Mesendoderm (in vitro differentiated cells): Measurements from ENCODE around the gene CALN1.

Experiments used
- DNase-seq: peaks from one replicate; pipeline ENCODE4 v3.0.0; 2013
- H2AK5ac ChIP-seq: 2 replicates; pipeline ENCODE4 v1.6.1; 2013; ENCODE audit warnings: low read length, inconsistent platforms
- H2BK120ac ChIP-seq: 2 replicates; pipeline ENCODE4 v1.6.1; 2013; ENCODE audit warnings: low read depth, mild to moderate bottlenecking, low read length, moderate library complexity, mixed read lengths
- H2BK15ac ChIP-seq: replicated peaks from 2 replicates; pipeline ENCODE4 v1.6.1; 2013; ENCODE audit warnings: low read depth, mild to moderate bottlenecking, moderate library complexity
- H2BK5ac ChIP-seq: 2 replicates; pipeline ENCODE4 v1.6.1; 2013; ENCODE audit warnings: low read length, inconsistent platforms
- H3K18ac ChIP-seq: 2 replicates; pipeline ENCODE4 v1.6.1; 2013; ENCODE audit warnings: mild to moderate bottlenecking, low read length, mixed read lengths
- H3K23ac ChIP-seq: one replicate; pipeline ENCODE4 v1.6.1; 2013; ENCODE audit warnings: low read length
- H3K27ac ChIP-seq: 2 replicates; pipeline ENCODE4 v1.5.1; 2013; ENCODE audit warnings: low read depth, mild to moderate bottlenecking, inconsistent platforms, low read length, moderate library complexity
- H3K27me3 ChIP-seq: 2 replicates; pipeline ENCODE4 v1.6.1; 2013; ENCODE audit warnings: low read length, control low read depth, mild to moderate bottlenecking, inconsistent platforms; ENCODE audit not compliant: insufficient read depth, poor library complexity
- H3K36me3 ChIP-seq: 2 replicates; pipeline ENCODE4 v1.6.1; 2013; ENCODE audit warnings: low read length, inconsistent platforms; ENCODE audit not compliant: control insufficient read depth, insufficient read depth
- H3K4ac ChIP-seq: one replicate; pipeline ENCODE4 v1.6.1; 2013; ENCODE audit warnings: low read depth, mild to moderate bottlenecking, low read length, moderate library complexity
- H3K4me1 ChIP-seq: 2 replicates; pipeline ENCODE4 v1.6.1; 2013; ENCODE audit warnings: low read depth, low read length, inconsistent platforms; ENCODE audit not compliant: control insufficient read depth
- H3K4me2 ChIP-seq: 2 replicates; pipeline ENCODE4 v1.6.1; 2013; ENCODE audit warnings: low read length
- H3K4me3 ChIP-seq: 2 replicates; pipeline ENCODE4 v1.5.1; 2013; ENCODE audit warnings: mild to moderate bottlenecking, low read length
- H3K56ac ChIP-seq: one replicate; pipeline ENCODE4 v1.6.1; 2013; ENCODE audit warnings: low read length
- H3K79me1 ChIP-seq: 2 replicates; pipeline ENCODE4 v1.6.1; 2013; ENCODE audit warnings: low read length, inconsistent platforms
- H3K79me2 ChIP-seq: 2 replicates; pipeline ENCODE4 v1.6.1; 2013; ENCODE audit warnings: mild to moderate bottlenecking, low read length; ENCODE audit not compliant: control insufficient read depth, insufficient read depth
- H3K9ac ChIP-seq: 2 replicates; pipeline ENCODE4 v1.6.1; 2013; ENCODE audit warnings: low read length, inconsistent platforms
- H4K5ac ChIP-seq: one replicate; pipeline ENCODE4 v1.6.1; 2013; ENCODE audit warnings: low read length
- H4K8ac ChIP-seq: one replicate; pipeline ENCODE4 v1.6.1; 2013; ENCODE audit warnings: low read depth, mild to moderate bottlenecking, control low read depth, low read length, moderate library complexity
- WGBS: extraction: QIAGEN DNeasy Blood & Tissue Kit; methylation state at CpG from one replicate; pipeline ENCODE4 v1.1.7; 2013; ENCODE audit warnings: low lambda C conversion rate, missing lambda C conversion rate; ENCODE audit not compliant: insufficient coverage; ENCODE audit errors: extremely low coverage; 5-methylcytosine and 5-hydroxymethylcytosine counted together

Gene CALN1

GRCh38 chr7:72415586-72415985 is 3.4 kb upstream of the CALN1 start:
- H3K79me1 ChIP-seq: no peaks in the 10 kb centered on the region
- H2BK5ac ChIP-seq: no peak overlapping the region
- no peak for DNase-seq
- no peak overlapping the region for H3K4me3 ChIP-seq
- H3K23ac ChIP-seq: no peak overlapping the region
- no peaks in the 10 kb centered on the region for H3K79me2 ChIP-seq
- no peaks in the 10 kb centered on the region for H3K4me1 ChIP-seq
- H2AK5ac ChIP-seq: no peak overlapping the region
- no peaks in the 10 kb centered on the region for H3K36me3 ChIP-seq
- H2BK120ac ChIP-seq: no peak overlapping the region
- H3K56ac ChIP-seq: no peak overlapping the region
- H3K18ac ChIP-seq: no peak overlapping the region
- no peak overlapping the region for H4K5ac ChIP-seq
- no peak overlapping the region for H2BK15ac ChIP-seq
- H3K9ac ChIP-seq: no peak overlapping the region
- no peak overlapping the region for H3K4me2 ChIP-seq
- no peak overlapping the region for H4K8ac ChIP-seq
- no CpG with 5 or more reads among the region's 11 CpGs for WGBS
- H3K27ac ChIP-seq: no peak overlapping the region
- H3K27me3 ChIP-seq: no peaks in the 10 kb centered on the region
- no peak overlapping the region for H3K4ac ChIP-seq

GRCh38 chr7:72413886-72414285 is 1.7 kb upstream of the CALN1 start:
- H3K36me3 ChIP-seq: no peaks in the 10 kb centered on the region
- no peak overlapping the region for H3K27ac ChIP-seq
- no peaks in the 10 kb centered on the region for H3K4me1 ChIP-seq
- no peak overlapping the region for H2BK15ac ChIP-seq
- no peak overlapping the region for H2BK120ac ChIP-seq
- no peaks in the 10 kb centered on the region for H3K79me2 ChIP-seq
- H3K79me1 ChIP-seq: no peaks in the 10 kb centered on the region
- no peak overlapping the region for H4K5ac ChIP-seq
- no peak overlapping the region for H3K56ac ChIP-seq
- H2BK5ac ChIP-seq: no peak overlapping the region
- no peak overlapping the region for H4K8ac ChIP-seq
- no peak overlapping the region for H3K18ac ChIP-seq
- H2AK5ac ChIP-seq: no peak overlapping the region
- H3K4ac ChIP-seq: no peak overlapping the region
- no peak overlapping the region for H3K23ac ChIP-seq
- no peak overlapping the region for H3K4me3 ChIP-seq
- no peak overlapping the region for H3K4me2 ChIP-seq
- no peak overlapping the region for H3K9ac ChIP-seq
- DNase-seq: no peak
- WGBS: 100% methylated on average over 2 of the region's 9 CpGs
- no peaks in the 10 kb centered on the region for H3K27me3 ChIP-seq

GRCh38 chr7:72413290-72413689 is 1.2 kb upstream of the CALN1 start:
- no peak overlapping the region for H4K8ac ChIP-seq
- H2AK5ac ChIP-seq: no peak overlapping the region
- H3K36me3 ChIP-seq: no peaks in the 10 kb centered on the region
- H3K9ac ChIP-seq: no peak overlapping the region
- no peak overlapping the region for H3K23ac ChIP-seq
- 100% methylated on average over 4 of the region's 6 CpGs for WGBS
- no peak overlapping the region for H2BK15ac ChIP-seq
- H3K56ac ChIP-seq: no peak overlapping the region
- H3K4me2 ChIP-seq: no peak overlapping the region
- DNase-seq: no peak
- no peak overlapping the region for H3K4ac ChIP-seq
- no peaks in the 10 kb centered on the region for H3K27me3 ChIP-seq
- H3K4me1 ChIP-seq: no peaks in the 10 kb centered on the region
- no peak overlapping the region for H3K4me3 ChIP-seq
- H3K79me2 ChIP-seq: no peaks in the 10 kb centered on the region
- H4K5ac ChIP-seq: no peak overlapping the region
- no peak overlapping the region for H3K18ac ChIP-seq
- no peaks in the 10 kb centered on the region for H3K79me1 ChIP-seq
- H2BK120ac ChIP-seq: no peak overlapping the region
- no peak overlapping the region for H2BK5ac ChIP-seq
- H3K27ac ChIP-seq: no peak overlapping the region

GRCh38 chr7:72411419-72411818 is 719 bp downstream of the CALN1 start:
- no peak overlapping the region for H3K18ac ChIP-seq
- H3K27me3 ChIP-seq: no peaks in the 10 kb centered on the region
- no peak overlapping the region for H3K27ac ChIP-seq
- no peak overlapping the region for H3K23ac ChIP-seq
- no CpG with 5 or more reads among the region's 4 CpGs for WGBS
- no peaks in the 10 kb centered on the region for H3K36me3 ChIP-seq
- H3K9ac ChIP-seq: no peak overlapping the region
- H3K4ac ChIP-seq: no peak overlapping the region
- H3K4me3 ChIP-seq: no peak overlapping the region
- no peak for DNase-seq
- no peaks in the 10 kb centered on the region for H3K4me1 ChIP-seq
- H2BK120ac ChIP-seq: no peak overlapping the region
- H3K56ac ChIP-seq: no peak overlapping the region
- H3K4me2 ChIP-seq: no peak overlapping the region
- no peak overlapping the region for H2BK5ac ChIP-seq
- H2AK5ac ChIP-seq: no peak overlapping the region
- H4K5ac ChIP-seq: no peak overlapping the region
- no peaks in the 10 kb centered on the region for H3K79me2 ChIP-seq
- no peaks in the 10 kb centered on the region for H3K79me1 ChIP-seq
- H4K8ac ChIP-seq: no peak overlapping the region
- no peak overlapping the region for H2BK15ac ChIP-seq

- Histone ChIP-seq H4K8ac (no peak overlapping the region), H3K4ac (no peak overlapping the region), H3K4me1 (no peaks in the 10 kb centered on the region), H3K4me2 (no peak overlapping the region), H3K23ac (no peak overlapping the region), H2BK5ac (no peak overlapping the region), H4K5ac (no peak overlapping the region), H3K56ac (no peak overlapping the region), H3K27ac (no peak overlapping the region), H2BK120ac (no peak overlapping the region), H3K4me3 (no peak overlapping the region), H2BK15ac (no peak overlapping the region), H3K18ac (no peak overlapping the region), H3K27me3 (no peaks in the 10 kb centered on the region), H2AK5ac (no peak overlapping the region), H3K9ac (no peak overlapping the region), H3K79me1 (no peaks in the 10 kb centered on the region), H3K36me3 (no peaks in the 10 kb centered on the region), H3K79me2 (no peaks in the 10 kb centered on the region)
- no peak for DNase-seq
- no CpG with 5 or more reads among the region's 3 CpGs for WGBS
Observed at GRCh38 chr7:72409638-72410015, 2.5 kb downstream of the CALN1 start.

- Histone ChIP-seq H3K79me2 (no peaks in the 10 kb centered on the region), H3K4me2 (no peak overlapping the region), H3K23ac (no peak overlapping the region), H4K5ac (no peak overlapping the region), H2BK5ac (no peak overlapping the region), H4K8ac (no peak overlapping the region), H3K27ac (no peak overlapping the region), H3K4ac (no peak overlapping the region), H3K18ac (no peak overlapping the region), H3K4me1 (no peaks in the 10 kb centered on the region), H2AK5ac (no peak overlapping the region), H3K4me3 (no peak overlapping the region), H3K36me3 (no peaks in the 10 kb centered on the region), H3K27me3 (no peaks in the 10 kb centered on the region), H3K79me1 (no peaks in the 10 kb centered on the region), H3K56ac (no peak overlapping the region), H3K9ac (no peak overlapping the region), H2BK120ac (no peak overlapping the region), H2BK15ac (no peak overlapping the region)
- no CpG with 5 or more reads among the region's 11 CpGs for WGBS
- no peak for DNase-seq
Observed at GRCh38 chr7:72408966-72409637, 3.0 kb downstream of the CALN1 start.
